ENCODE measurements around the gene DYNC1I1. TPM values are rescaled to one million over a fixed set of nuclear protein-coding genes. Genes with fewer than 3 reads are reported as not detected.

The DYNC1I1 gene
- total RNA-seq, 1 experiment from 2014 or later = 8.3 TPM

DNA sequence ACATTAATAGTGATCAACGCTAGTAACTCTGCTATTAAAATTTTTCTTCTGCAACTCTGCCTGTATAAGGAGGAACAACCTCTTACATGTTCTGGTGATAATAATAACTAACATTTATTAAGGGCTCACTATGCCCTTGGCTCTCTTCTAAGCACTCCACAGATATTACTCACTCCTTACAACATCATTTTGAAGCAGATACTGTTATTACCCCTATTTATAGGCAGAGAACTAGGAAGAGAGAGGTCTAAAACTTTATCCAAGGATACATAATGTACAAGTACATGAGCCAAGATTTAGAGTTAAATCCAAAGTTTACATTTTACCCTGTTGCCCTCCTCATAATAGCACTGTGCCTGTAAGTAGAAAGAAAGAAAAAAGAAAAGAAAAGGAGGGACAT is 205.6 kb downstream of the DYNC1I1 start:
- TF ChIP-seq, protein P1, sequence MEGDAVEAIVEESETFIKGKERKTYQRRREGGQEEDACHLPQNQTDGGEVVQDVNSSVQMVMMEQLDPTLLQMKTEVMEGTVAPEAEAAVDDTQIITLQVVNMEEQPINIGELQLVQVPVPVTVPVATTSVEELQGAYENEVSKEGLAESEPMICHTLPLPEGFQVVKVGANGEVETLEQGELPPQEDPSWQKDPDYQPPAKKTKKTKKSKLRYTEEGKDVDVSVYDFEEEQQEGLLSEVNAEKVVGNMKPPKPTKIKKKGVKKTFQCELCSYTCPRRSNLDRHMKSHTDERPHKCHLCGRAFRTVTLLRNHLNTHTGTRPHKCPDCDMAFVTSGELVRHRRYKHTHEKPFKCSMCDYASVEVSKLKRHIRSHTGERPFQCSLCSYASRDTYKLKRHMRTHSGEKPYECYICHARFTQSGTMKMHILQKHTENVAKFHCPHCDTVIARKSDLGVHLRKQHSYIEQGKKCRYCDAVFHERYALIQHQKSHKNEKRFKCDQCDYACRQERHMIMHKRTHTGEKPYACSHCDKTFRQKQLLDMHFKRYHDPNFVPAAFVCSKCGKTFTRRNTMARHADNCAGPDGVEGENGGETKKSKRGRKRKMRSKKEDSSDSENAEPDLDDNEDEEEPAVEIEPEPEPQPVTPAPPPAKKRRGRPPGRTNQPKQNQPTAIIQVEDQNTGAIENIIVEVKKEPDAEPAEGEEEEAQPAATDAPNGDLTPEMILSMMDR (IDR thresholded peaks at IDR 0.05; ENCODE audit: insufficient read depth in 1 of 2, low read depth in 1 of 2, low read length in 1 of 2, severe bottlenecking in 1 of 2, unreplicated experiment in 1 of 2) = no peak
- no peaks in the 10 kb centered on the region for H3K9me3 ChIP-seq
- ChIA-PET POLR2A (no interaction called here), CTCF (no interaction called here)
- H3K4me1 ChIP-seq = no peaks in the 10 kb centered on the region
- no peak overlapping the region for H3K4me3 ChIP-seq (ENCODE audit: low read depth, low read length)
- no TSS peak for BruUV-seq (replicated peaks)
- Mint-ChIP-seq H3K9me3 (ENCODE audit: unreplicated experiment) (no peaks in the 10 kb centered on the region), H3K4me1 (ENCODE audit: low read depth, unreplicated experiment) (no peaks in the 10 kb centered on the region), H3K27me3 (ENCODE audit: insufficient read depth, unreplicated experiment) (no peaks in the 10 kb centered on the region), H3K27ac (ENCODE audit: unreplicated experiment) (no peak overlapping the region), H3K36me3 (ENCODE audit: insufficient read depth, unreplicated experiment) (no peaks in the 10 kb centered on the region), H3K4me3 (ENCODE audit: unreplicated experiment) (no peak overlapping the region)
- H3K27me3 ChIP-seq (replicated peaks; ENCODE audit: control insufficient read depth, insufficient read depth, low read length) = no peaks in the 10 kb centered on the region
- intact Hi-C loops (cut with micrococcal nuclease; ENCODE audit: unreplicated experiment) = no loop called here
- H3K36me3 ChIP-seq (ENCODE audit: control insufficient read depth, insufficient read depth, low read length) = no peaks in the 10 kb centered on the region
- no peak for DNase-seq

- TF ChIP-seq, protein P1 (IDR thresholded peaks at IDR 0.05; ENCODE audit: insufficient read depth in 1 of 2, low read depth in 1 of 2, low read length in 1 of 2, severe bottlenecking in 1 of 2, unreplicated experiment in 1 of 2) = no peak
- H3K4me1 Mint-ChIP-seq (ENCODE audit: low read depth, unreplicated experiment) = no peaks in the 10 kb centered on the region
- no peak overlapping the region for H3K27ac Mint-ChIP-seq (ENCODE audit: unreplicated experiment)
- H3K9me3 Mint-ChIP-seq (ENCODE audit: unreplicated experiment) = no peaks in the 10 kb centered on the region
- H3K4me3 ChIP-seq (ENCODE audit: low read depth, low read length) = no peak overlapping the region
- DNase-seq = no peak
- H3K9me3 ChIP-seq = 0 out of 2 replicates have a peak, but pooled peaks cover 4% of the 10 kb centered on the region
- H3K27me3 Mint-ChIP-seq (ENCODE audit: insufficient read depth, unreplicated experiment) = no peaks in the 10 kb centered on the region
- intact Hi-C loops (cut with micrococcal nuclease; ENCODE audit: unreplicated experiment) = no loop called here
- H3K4me1 ChIP-seq = no peaks in the 10 kb centered on the region
- BruUV-seq (replicated peaks) = no TSS peak
- H3K27me3 ChIP-seq (replicated peaks; ENCODE audit: control insufficient read depth, insufficient read depth, low read length) = no peaks in the 10 kb centered on the region
- H3K36me3 ChIP-seq (ENCODE audit: control insufficient read depth, insufficient read depth, low read length) = no peaks in the 10 kb centered on the region
- no peaks in the 10 kb centered on the region for H3K36me3 Mint-ChIP-seq (ENCODE audit: insufficient read depth, unreplicated experiment)
- H3K4me3 Mint-ChIP-seq (ENCODE audit: unreplicated experiment) = no peak overlapping the region
- CTCF ChIA-PET = no interaction called here
- POLR2A ChIA-PET = no interaction called here
These were observed 207.8 kb downstream of the DYNC1I1 start for GRCh38 chr7:95980167-95980566.

- no peaks in the 10 kb centered on the region for H3K4me1 Mint-ChIP-seq (ENCODE audit: low read depth, unreplicated experiment)
- H3K9me3 ChIP-seq = 0 out of 2 replicates have a peak, but pooled peaks cover 4% of the 10 kb centered on the region
- ChIA-PET CTCF (no interaction called here), POLR2A (no interaction called here)
- no TSS peak for BruUV-seq (replicated peaks)
- H3K27ac Mint-ChIP-seq (ENCODE audit: unreplicated experiment) = no peak overlapping the region
- no peaks in the 10 kb centered on the region for H3K9me3 Mint-ChIP-seq (ENCODE audit: unreplicated experiment)
- no peak overlapping the region for H3K4me3 ChIP-seq (ENCODE audit: low read depth, low read length)
- intact Hi-C loops (cut with micrococcal nuclease; ENCODE audit: unreplicated experiment) = no loop called here
- no peaks in the 10 kb centered on the region for H3K36me3 Mint-ChIP-seq (ENCODE audit: insufficient read depth, unreplicated experiment)
- no peaks in the 10 kb centered on the region for H3K36me3 ChIP-seq (ENCODE audit: control insufficient read depth, insufficient read depth, low read length)
- no peaks in the 10 kb centered on the region for H3K27me3 Mint-ChIP-seq (ENCODE audit: insufficient read depth, unreplicated experiment)
- H3K4me1 ChIP-seq = no peaks in the 10 kb centered on the region
- TF ChIP-seq, protein P1 (IDR thresholded peaks at IDR 0.05; ENCODE audit: insufficient read depth in 1 of 2, low read depth in 1 of 2, low read length in 1 of 2, severe bottlenecking in 1 of 2, unreplicated experiment in 1 of 2) = no peak
- no peak overlapping the region for H3K4me3 Mint-ChIP-seq (ENCODE audit: unreplicated experiment)
- no peaks in the 10 kb centered on the region for H3K27me3 ChIP-seq (replicated peaks; ENCODE audit: control insufficient read depth, insufficient read depth, low read length)
- DNase-seq = no peak
These were observed 208.4 kb downstream of the DYNC1I1 start for GRCh38 chr7:95980706-95981105.

Measured in Caco-2 (cell line).